Activated B cell treated with CpG ODN at 0.5 μM for 24 hours (primary cell): ENCODE data around the gene CMTM2. TPM values are rescaled to one million over a fixed set of nuclear protein-coding genes. Genes with fewer than 3 reads are reported as not detected.

Experiments
- ATAC-seq: fragments of 200-7000 bp; cut with Tn5 transposase; one replicate; pipeline ENCODE4 v1.10.0; 2021; ENCODE audit warnings: low read depth, mild to moderate bottlenecking, moderate library complexity
- CTCF ChIA-PET: fragments of 350-600 bp; sonication (Branson Sonifier 250); formaldehyde crosslinking; loops from one replicate; lab custom pipeline; 2021; ENCODE audit warnings: antibody characterized with exemption; lab: Charles Lee
- POLR2A ChIA-PET: fragments of 350-600 bp; sonication (Branson Sonifier 250); formaldehyde crosslinking; loops from one replicate; lab custom pipeline; 2021; ENCODE audit warnings: antibody characterized with exemption; lab: Charles Lee
- DNase-seq: peaks from one replicate; pipeline ENCODE4 v3.0.0; 2022
- H3K27ac Mint-ChIP-seq: one replicate; pipeline ENCODE4 v1.8.0; 2020; ENCODE audit warnings: mixed read lengths
- H3K27me3 Mint-ChIP-seq: one replicate; pipeline ENCODE4 v1.8.0; 2021; ENCODE audit warnings: mixed read lengths
- H3K36me3 Mint-ChIP-seq: one replicate; pipeline ENCODE4 v1.8.0; 2021; ENCODE audit warnings: low read depth, mixed read lengths
- H3K4me1 Mint-ChIP-seq: one replicate; pipeline ENCODE4 v1.8.0; 2021; ENCODE audit warnings: mixed read lengths
- H3K4me3 Mint-ChIP-seq: one replicate; pipeline ENCODE4 v1.8.0; 2020; ENCODE audit warnings: mild to moderate bottlenecking, mixed read lengths
- H3K9me3 Mint-ChIP-seq: one replicate; pipeline ENCODE4 v1.8.0; 2020; ENCODE audit warnings: mixed read lengths
- intact Hi-C: fragments of 100-400 bp; cut with micrococcal nuclease; formaldehyde crosslinking; loops from one replicate; pipeline ENCODE4 v1.15.1; 2024
- total RNA-seq: library from RNA; stranded (reverse); gene quantifications from 2 replicates; pipeline ENCODE4 v1.2.3, GENCODE V29; 2022
- TF ChIP-seq, protein P1 (sequence below): fragments of 200-600 bp; IDR thresholded peaks from one replicate; pipeline ENCODE4 v1.8.0; 2022; ENCODE audit warnings: antibody characterized with exemption, mild to moderate bottlenecking

The CMTM2 gene
- total RNA-seq, 1 donor from 2014 or later: not detected

DNA sequence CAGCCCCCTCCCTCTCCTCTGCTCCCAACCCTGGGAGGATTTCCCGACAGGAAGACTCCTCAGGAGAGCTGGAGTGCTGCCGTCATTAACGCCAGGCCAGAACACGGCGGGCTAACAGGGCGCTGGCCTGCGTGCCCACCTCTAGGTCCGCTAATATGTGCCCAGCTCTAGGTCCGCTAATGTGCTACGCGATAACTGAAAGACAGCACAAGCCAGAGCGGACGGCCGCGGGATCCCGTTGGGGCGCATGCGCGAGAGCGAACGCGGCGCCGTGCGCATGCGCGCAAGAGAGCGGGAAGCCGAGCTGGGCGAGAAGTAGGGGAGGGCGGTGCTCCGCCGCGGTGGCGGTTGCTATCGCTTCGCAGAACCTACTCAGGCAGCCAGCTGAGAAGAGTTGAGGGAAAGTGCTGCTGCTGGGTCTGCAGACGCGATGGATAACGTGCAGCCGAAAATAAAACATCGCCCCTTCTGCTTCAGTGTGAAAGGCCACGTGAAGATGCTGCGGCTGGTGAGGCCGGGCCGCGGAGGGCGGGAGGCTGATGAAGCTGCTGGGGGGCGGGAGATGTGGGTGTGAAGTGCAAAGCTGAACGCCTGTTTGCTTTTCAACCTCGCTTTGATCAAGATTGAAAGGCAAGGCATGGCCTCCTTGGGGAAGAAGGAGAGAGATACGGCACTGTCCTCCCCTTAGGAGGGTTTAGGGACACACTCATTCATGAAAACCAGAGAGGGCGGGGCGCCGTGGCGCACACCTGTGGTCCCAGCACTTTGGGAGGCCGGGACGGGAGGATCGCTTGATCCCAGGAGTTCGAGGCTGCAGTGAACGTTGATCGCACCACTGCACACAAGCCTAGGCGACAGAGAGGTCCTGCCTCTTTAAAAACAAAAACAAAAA is 26.7 kb upstream of the CMTM2 start, which contains the start of gene CKLF:
Gene CKLF, plus strand, starts transcription at position 291 of the 892 bp plus-strand sequence. Its CDS starts 140 bp downstream, at position 431.
- POLR2A ChIA-PET: interaction anchor here (0.6 to 9.5 kb wide), 20 partner anchors 8 to 1051 kb away, joined by 3 to 162 read pairs (median 4); partner anchors contain the start of genes CMTM2 and CMTM3
- Mint-ChIP-seq H3K27ac (peak within 1 kb of the TSS; percentile 92), H3K36me3 (peaks cover 17% of the 10 kb centered on the region), H3K4me1 (peaks cover 74% of the 10 kb centered on the region), H3K27me3 (no peaks in the 10 kb centered on the region), H3K9me3 (no peaks in the 10 kb centered on the region), H3K4me3 (peak within 1 kb of the TSS; percentile 96)
- intact Hi-C loops: no loop called here
- TF ChIP-seq, protein P1, sequence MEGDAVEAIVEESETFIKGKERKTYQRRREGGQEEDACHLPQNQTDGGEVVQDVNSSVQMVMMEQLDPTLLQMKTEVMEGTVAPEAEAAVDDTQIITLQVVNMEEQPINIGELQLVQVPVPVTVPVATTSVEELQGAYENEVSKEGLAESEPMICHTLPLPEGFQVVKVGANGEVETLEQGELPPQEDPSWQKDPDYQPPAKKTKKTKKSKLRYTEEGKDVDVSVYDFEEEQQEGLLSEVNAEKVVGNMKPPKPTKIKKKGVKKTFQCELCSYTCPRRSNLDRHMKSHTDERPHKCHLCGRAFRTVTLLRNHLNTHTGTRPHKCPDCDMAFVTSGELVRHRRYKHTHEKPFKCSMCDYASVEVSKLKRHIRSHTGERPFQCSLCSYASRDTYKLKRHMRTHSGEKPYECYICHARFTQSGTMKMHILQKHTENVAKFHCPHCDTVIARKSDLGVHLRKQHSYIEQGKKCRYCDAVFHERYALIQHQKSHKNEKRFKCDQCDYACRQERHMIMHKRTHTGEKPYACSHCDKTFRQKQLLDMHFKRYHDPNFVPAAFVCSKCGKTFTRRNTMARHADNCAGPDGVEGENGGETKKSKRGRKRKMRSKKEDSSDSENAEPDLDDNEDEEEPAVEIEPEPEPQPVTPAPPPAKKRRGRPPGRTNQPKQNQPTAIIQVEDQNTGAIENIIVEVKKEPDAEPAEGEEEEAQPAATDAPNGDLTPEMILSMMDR: no peak
- peak; percentile 93 for DNase-seq
- ATAC-seq: peak; percentile 66
- CTCF ChIA-PET: interaction anchor here (0.9 to 2.0 kb wide), 8 partner anchors 10 to 147 kb away, joined by 3 to 9 read pairs (median 5); no protein-coding TSS in a partner anchor

DNA sequence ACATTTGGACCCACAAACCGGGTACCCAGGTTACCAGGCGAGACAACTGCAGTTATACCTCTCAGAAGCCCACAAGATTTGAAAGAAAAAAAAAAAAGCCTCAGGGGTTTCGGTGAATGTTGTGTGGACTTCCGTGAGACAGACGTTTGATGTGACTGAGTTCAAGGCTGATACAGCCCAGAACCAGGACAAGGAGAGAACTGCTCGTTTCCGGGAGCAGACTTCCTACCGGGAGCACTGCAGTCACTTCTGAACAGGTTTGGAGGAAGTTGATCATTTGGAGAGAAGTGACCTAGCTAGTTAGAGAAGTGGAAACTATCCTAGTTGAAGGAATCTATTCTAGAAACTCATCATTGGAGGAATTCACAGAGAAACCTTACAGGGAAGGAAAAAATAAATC is 26.0 kb upstream of the CMTM2 start:
- Mint-ChIP-seq H3K36me3 (peaks cover 23% of the 10 kb centered on the region), H3K4me1 (peaks cover 68% of the 10 kb centered on the region), H3K4me3 (peak overlapping the region; percentile 96), H3K27me3 (no peaks in the 10 kb centered on the region), H3K27ac (peak overlapping the region; percentile 92), H3K9me3 (no peaks in the 10 kb centered on the region)
- POLR2A ChIA-PET: interaction anchor here (0.9 to 9.5 kb wide), 11 partner anchors 9 to 73 kb away, joined by 3 to 162 read pairs (median 5); partner anchors contain the start of genes CMTM2 and CMTM3
- DNase-seq (no peak), ATAC-seq (no peak)
- CTCF ChIA-PET: interaction anchor here (1.5 to 2.0 kb wide), 3 partner anchors 9 to 146 kb away, joined by 5 to 9 read pairs (median 6); no protein-coding TSS in a partner anchor
- intact Hi-C loops: no loop called here
- TF ChIP-seq, protein P1: no peak

DNA sequence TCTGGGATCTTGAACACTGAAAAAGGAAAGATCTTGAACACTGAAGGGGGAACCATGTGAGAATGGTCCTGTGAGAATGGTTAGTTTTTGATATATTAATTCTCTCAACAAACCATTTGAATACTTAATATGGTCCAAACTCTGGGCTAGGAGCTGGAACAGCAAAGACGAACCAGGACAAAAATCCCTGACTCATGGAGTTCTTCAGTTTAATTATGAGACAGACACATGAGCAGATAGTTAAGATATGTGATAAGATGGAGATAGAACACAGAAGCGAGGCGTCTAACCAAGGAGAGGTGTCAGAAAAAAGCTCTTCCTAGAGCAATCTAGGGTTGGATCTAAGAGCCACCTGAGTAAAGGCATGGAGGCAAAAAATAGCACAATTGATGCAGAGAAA is 25.2 kb upstream of the CMTM2 start:
- Mint-ChIP-seq H3K9me3 (no peaks in the 10 kb centered on the region), H3K27me3 (no peaks in the 10 kb centered on the region), H3K27ac (no peak overlapping the region), H3K36me3 (peaks cover 29% of the 10 kb centered on the region), H3K4me3 (peak overlapping the region; percentile 24), H3K4me1 (peaks cover 62% of the 10 kb centered on the region)
- ChIA-PET POLR2A (interaction anchor here (0.8 to 9.5 kb wide), 3 partner anchors 10 to 43 kb away, joined by 3 to 162 read pairs (median 3); no protein-coding TSS in a partner anchor), CTCF (interaction anchor here (1.0 to 2.0 kb wide), 2 partner anchors 9 to 10 kb away, joined by 3 to 9 read pairs; no protein-coding TSS in a partner anchor)
- intact Hi-C loops: no loop called here
- ATAC-seq (no peak), DNase-seq (no peak)
- TF ChIP-seq, protein P1: no peak

DNA sequence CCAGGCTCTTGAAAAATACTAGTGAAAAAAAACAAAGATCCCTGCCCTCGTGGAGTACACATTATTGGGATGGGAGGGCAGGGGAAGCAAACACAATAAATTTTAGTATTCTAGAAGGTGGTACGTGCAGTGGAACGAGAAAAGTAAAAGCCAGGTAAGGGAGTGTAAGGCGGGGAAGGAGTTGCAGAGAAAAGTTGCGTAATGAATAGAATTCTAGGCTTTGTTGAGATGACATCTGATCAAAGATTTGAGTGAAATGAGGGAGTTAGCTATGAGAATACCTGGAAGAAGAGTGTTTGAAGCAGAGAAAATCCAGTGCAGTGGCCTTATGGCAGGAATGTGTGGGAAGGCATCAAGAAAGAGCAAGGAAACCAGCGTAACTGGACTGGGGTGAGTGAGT is 24.8 kb upstream of the CMTM2 start:
- Mint-ChIP-seq H3K27me3 (no peaks in the 10 kb centered on the region), H3K36me3 (peaks cover 32% of the 10 kb centered on the region), H3K4me1 (peaks cover 57% of the 10 kb centered on the region), H3K27ac (no peak overlapping the region), H3K9me3 (no peaks in the 10 kb centered on the region), H3K4me3 (no peak overlapping the region)
- POLR2A ChIA-PET: interaction anchor here (0.8 to 9.5 kb wide), 2 partner anchors 11 to 33 kb away, joined by 3 to 162 read pairs; no protein-coding TSS in a partner anchor
- DNase-seq (no peak), ATAC-seq (no peak)
- TF ChIP-seq, protein P1: no peak
- intact Hi-C loops: no loop called here
- CTCF ChIA-PET: interaction anchor here (1.0 kb wide), 1 partner anchor 10 kb away, joined by 3 read pairs; no protein-coding TSS in a partner anchor
